ENCODE data around the gene ARL6IP1.

The ARL6IP1 gene

GRCh38 chr16:18797746-18798145 lies 3.6 kb downstream of the ARL6IP1 start:
- Histone ChIP-seq H3K4me3 (ENCODE audit: low read length) (no peak overlapping the region), H3K27ac (ENCODE audit: low read depth, low read length) (no peak overlapping the region)

GRCh38 chr16:18796377-18796776 lies 5.0 kb downstream of the ARL6IP1 start:
- H3K27ac ChIP-seq (ENCODE audit: low read depth, low read length), result no peak overlapping the region
- H3K79me1 ChIP-seq (ENCODE audit: low read length), result peaks cover 6% of the 10 kb centered on the region
- H2AK5ac ChIP-seq (ENCODE audit: low read length), result no peak overlapping the region
- no peaks in the 10 kb centered on the region for H3K27me3 ChIP-seq (ENCODE audit: insufficient read depth, low read length, poor library complexity)
- H2BK120ac ChIP-seq (ENCODE audit: low read depth, low read length), result no peak overlapping the region
- peaks cover 7% of the 10 kb centered on the region for H3K36me3 ChIP-seq (ENCODE audit: control insufficient read depth, insufficient read depth, low read length)
- H3K9ac ChIP-seq (ENCODE audit: low read length), result no peak overlapping the region
- H3K4me1 ChIP-seq (ENCODE audit: control insufficient read depth, low read depth, low read length), result no peaks in the 10 kb centered on the region
- WGBS (ENCODE audit: extremely low coverage, insufficient coverage, low lambda C conversion rate), result no CpG with 5 or more reads among the region's 1 CpG
- no peak overlapping the region for H3K4me2 ChIP-seq (ENCODE audit: low read length)
- H3K79me2 ChIP-seq (ENCODE audit: control insufficient read depth, insufficient read depth, low read length), result peaks cover 37% of the 10 kb centered on the region
- H4K5ac ChIP-seq (ENCODE audit: low read length), result no peak overlapping the region
- H3K23ac ChIP-seq (ENCODE audit: low read length), result no peak overlapping the region
- H3K4me3 ChIP-seq (ENCODE audit: low read length), result no peak overlapping the region
- H3K18ac ChIP-seq (ENCODE audit: low read length), result no peak overlapping the region
- H3K56ac ChIP-seq (ENCODE audit: low read length), result no peak overlapping the region
- no peak overlapping the region for H2BK5ac ChIP-seq (ENCODE audit: low read length)
- no peak overlapping the region for H4K8ac ChIP-seq (ENCODE audit: low read depth, low read length)
- DNase-seq, result no peak
- no peak overlapping the region for H3K4ac ChIP-seq (ENCODE audit: low read depth, low read length)
- H2BK15ac ChIP-seq (replicated peaks; ENCODE audit: low read depth), result no peak overlapping the region

More at GRCh38 chr16:18797746-18798145, 3.6 kb downstream of the ARL6IP1 start:
- Histone ChIP-seq H3K36me3 (ENCODE audit: control insufficient read depth, insufficient read depth, low read length) (peaks cover 7% of the 10 kb centered on the region), H3K9ac (ENCODE audit: low read length) (no peak overlapping the region), H3K4me2 (ENCODE audit: low read length) (no peak overlapping the region), H4K5ac (ENCODE audit: low read length) (no peak overlapping the region), H3K4me1 (ENCODE audit: control insufficient read depth, low read depth, low read length) (no peaks in the 10 kb centered on the region), H4K8ac (ENCODE audit: low read depth, low read length) (no peak overlapping the region), H3K79me1 (ENCODE audit: low read length) (peaks cover 6% of the 10 kb centered on the region), H2BK5ac (ENCODE audit: low read length) (no peak overlapping the region), H3K4ac (ENCODE audit: low read depth, low read length) (no peak overlapping the region), H2BK15ac (replicated peaks; ENCODE audit: low read depth) (no peak overlapping the region), H2BK120ac (ENCODE audit: low read depth, low read length) (no peak overlapping the region), H3K18ac (ENCODE audit: low read length) (no peak overlapping the region), H2AK5ac (ENCODE audit: low read length) (no peak overlapping the region), H3K23ac (ENCODE audit: low read length) (no peak overlapping the region), H3K56ac (ENCODE audit: low read length) (no peak overlapping the region), H3K79me2 (ENCODE audit: control insufficient read depth, insufficient read depth, low read length) (peaks cover 37% of the 10 kb centered on the region), H3K27me3 (ENCODE audit: insufficient read depth, low read length, poor library complexity) (no peaks in the 10 kb centered on the region)
- WGBS (ENCODE audit: extremely low coverage, insufficient coverage, low lambda C conversion rate), result no CpG with 5 or more reads among the region's 4 CpGs
- DNase-seq, result no peak

- no peak overlapping the region for H2AK5ac ChIP-seq (ENCODE audit: low read length)
- no peak overlapping the region for H4K5ac ChIP-seq (ENCODE audit: low read length)
- no peak overlapping the region for H3K4me3 ChIP-seq (ENCODE audit: low read length)
- no peak overlapping the region for H3K56ac ChIP-seq (ENCODE audit: low read length)
- no peak overlapping the region for H3K27ac ChIP-seq (ENCODE audit: low read depth, low read length)
- no peak for DNase-seq
- no peak overlapping the region for H3K23ac ChIP-seq (ENCODE audit: low read length)
- peaks cover 5% of the 10 kb centered on the region for H3K79me1 ChIP-seq (ENCODE audit: low read length)
- H3K4ac ChIP-seq (ENCODE audit: low read depth, low read length), result no peak overlapping the region
- no peaks in the 10 kb centered on the region for H3K4me1 ChIP-seq (ENCODE audit: control insufficient read depth, low read depth, low read length)
- no CpG with 5 or more reads among the region's 11 CpGs for WGBS (ENCODE audit: extremely low coverage, insufficient coverage, low lambda C conversion rate)
- H2BK5ac ChIP-seq (ENCODE audit: low read length), result no peak overlapping the region
- H3K27me3 ChIP-seq (ENCODE audit: insufficient read depth, low read length, poor library complexity), result no peaks in the 10 kb centered on the region
- H3K9ac ChIP-seq (ENCODE audit: low read length), result no peak overlapping the region
- H2BK120ac ChIP-seq (ENCODE audit: low read depth, low read length), result no peak overlapping the region
- H4K8ac ChIP-seq (ENCODE audit: low read depth, low read length), result no peak overlapping the region
- H3K18ac ChIP-seq (ENCODE audit: low read length), result no peak overlapping the region
- H3K36me3 ChIP-seq (ENCODE audit: control insufficient read depth, insufficient read depth, low read length), result peaks cover 13% of the 10 kb centered on the region
- no peak overlapping the region for H3K4me2 ChIP-seq (ENCODE audit: low read length)
- H2BK15ac ChIP-seq (replicated peaks; ENCODE audit: low read depth), result no peak overlapping the region
- peaks cover 27% of the 10 kb centered on the region for H3K79me2 ChIP-seq (ENCODE audit: control insufficient read depth, insufficient read depth, low read length)
Observed at GRCh38 chr16:18792836-18793433, 8.4 kb downstream of the ARL6IP1 start.

- Histone ChIP-seq H3K27me3 (ENCODE audit: insufficient read depth, low read length, poor library complexity) (no peaks in the 10 kb centered on the region), H3K18ac (ENCODE audit: low read length) (peak within 1 kb of the TSS; percentile 70), H2BK5ac (ENCODE audit: low read length) (peak within 1 kb of the TSS; percentile 81), H3K36me3 (ENCODE audit: control insufficient read depth, insufficient read depth, low read length) (peaks cover 25% of the 10 kb centered on the region), H3K56ac (ENCODE audit: low read length) (peak within 1 kb of the TSS; percentile 97), H2BK120ac (ENCODE audit: low read depth, low read length) (no peak within 1 kb of the TSS), H3K79me1 (ENCODE audit: low read length) (peaks cover 4% of the 10 kb centered on the region), H3K27ac (ENCODE audit: low read depth, low read length) (peak within 1 kb of the TSS; percentile 58), H3K23ac (ENCODE audit: low read length) (peak within 1 kb of the TSS; percentile 19), H3K79me2 (ENCODE audit: control insufficient read depth, insufficient read depth, low read length) (peaks cover 51% of the 10 kb centered on the region), H3K4ac (ENCODE audit: low read depth, low read length) (peak within 1 kb of the TSS; percentile 100), H3K4me2 (ENCODE audit: low read length) (peak within 1 kb of the TSS; percentile 91), H3K4me1 (ENCODE audit: control insufficient read depth, low read depth, low read length) (peaks cover 5% of the 10 kb centered on the region), H3K9ac (ENCODE audit: low read length) (peak within 1 kb of the TSS; percentile 81), H3K4me3 (ENCODE audit: low read length) (peak within 1 kb of the TSS; percentile 60), H4K5ac (ENCODE audit: low read length) (no peak within 1 kb of the TSS), H4K8ac (ENCODE audit: low read depth, low read length) (no peak within 1 kb of the TSS), H2BK15ac (replicated peaks; ENCODE audit: low read depth) (no peak within 1 kb of the TSS), H2AK5ac (ENCODE audit: low read length) (no peak within 1 kb of the TSS)
- DNase-seq, result peak; percentile 99
- WGBS (ENCODE audit: extremely low coverage, insufficient coverage, low lambda C conversion rate), result no CpG with 5 or more reads among the region's 60 CpGs
Observed at GRCh38 chr16:18789850-18790706, 11.3 kb downstream of the ARL6IP1 start, which contains the start of gene RPS15A. Gene RPS15A (minus strand): TSS chr16:18790334. CDS start chr16:18789113, 1,221 bp downstream.

GRCh38 chr16:18789515-18789849 lies 11.9 kb downstream of the ARL6IP1 start:
- no peak for DNase-seq
- H3K27me3 ChIP-seq (ENCODE audit: insufficient read depth, low read length, poor library complexity), result no peaks in the 10 kb centered on the region
- H3K79me2 ChIP-seq (ENCODE audit: control insufficient read depth, insufficient read depth, low read length), result peaks cover 57% of the 10 kb centered on the region
- H2BK15ac ChIP-seq (replicated peaks; ENCODE audit: low read depth), result no peak overlapping the region
- peak overlapping the region; percentile 100 for H3K4ac ChIP-seq (ENCODE audit: low read depth, low read length)
- peaks cover 26% of the 10 kb centered on the region for H3K36me3 ChIP-seq (ENCODE audit: control insufficient read depth, insufficient read depth, low read length)
- peaks cover 5% of the 10 kb centered on the region for H3K4me1 ChIP-seq (ENCODE audit: control insufficient read depth, low read depth, low read length)
- H3K23ac ChIP-seq (ENCODE audit: low read length), result no peak overlapping the region
- H4K8ac ChIP-seq (ENCODE audit: low read depth, low read length), result no peak overlapping the region
- peak overlapping the region; percentile 60 for H3K4me3 ChIP-seq (ENCODE audit: low read length)
- peak overlapping the region; percentile 60 for H3K18ac ChIP-seq (ENCODE audit: low read length)
- peaks cover 6% of the 10 kb centered on the region for H3K79me1 ChIP-seq (ENCODE audit: low read length)
- peak overlapping the region; percentile 58 for H3K27ac ChIP-seq (ENCODE audit: low read depth, low read length)
- H2BK5ac ChIP-seq (ENCODE audit: low read length), result no peak overlapping the region
- no peak overlapping the region for H2AK5ac ChIP-seq (ENCODE audit: low read length)
- H3K4me2 ChIP-seq (ENCODE audit: low read length), result peak overlapping the region; percentile 91
- peak overlapping the region; percentile 81 for H3K9ac ChIP-seq (ENCODE audit: low read length)
- H3K56ac ChIP-seq (ENCODE audit: low read length), result peak overlapping the region; percentile 97
- H2BK120ac ChIP-seq (ENCODE audit: low read depth, low read length), result no peak overlapping the region
- H4K5ac ChIP-seq (ENCODE audit: low read length), result no peak overlapping the region
- no CpG with 5 or more reads among the region's 5 CpGs for WGBS (ENCODE audit: extremely low coverage, insufficient coverage, low lambda C conversion rate)

Data from mesendoderm (in vitro differentiated cells).